DMS 273 (cell line): ENCODE measurements around the gene TECTA.

Experiments used
- DNase-seq: peaks from one replicate; lab custom pipeline; 2025; ENCODE audit not compliant: unreplicated experiment; lab: John Stamatoyannopoulos, UW

The TECTA gene

DNA sequence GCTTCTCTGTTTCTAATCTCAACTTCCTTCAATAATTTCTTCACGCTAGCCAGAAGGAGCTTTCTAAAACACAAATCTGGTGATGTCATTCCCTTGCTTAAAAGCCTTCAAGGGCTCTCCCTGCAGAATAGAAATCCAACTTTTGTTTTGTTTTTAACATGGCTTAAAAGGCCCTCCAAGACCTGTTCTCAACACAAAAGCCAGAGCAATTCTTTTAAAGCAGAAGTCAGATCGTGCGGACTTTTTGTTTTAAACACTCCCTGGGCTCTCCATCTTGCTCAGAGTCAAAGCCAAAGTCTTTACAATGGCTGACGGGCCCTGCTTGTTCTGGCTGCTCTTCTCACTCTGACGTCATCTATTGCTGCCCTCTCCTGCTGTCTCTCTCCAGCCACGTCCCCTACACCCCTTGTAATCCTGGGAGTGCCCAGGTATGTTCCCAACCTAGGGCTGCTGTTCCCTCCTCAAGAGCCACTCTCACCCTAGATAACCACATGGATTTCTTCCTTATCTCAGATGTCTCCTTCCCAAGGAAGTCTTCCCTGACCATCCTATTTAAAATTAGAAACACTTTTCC lies 22.5 kb downstream of the TECTA start:
- DNase-seq: no peak

- no peak for DNase-seq
Observed at GRCh38 chr11:121127809-121128208, 26.8 kb downstream of the TECTA start.

- DNase-seq: no peak
Observed at GRCh38 chr11:121129362-121130340, 28.6 kb downstream of the TECTA start.

DNA sequence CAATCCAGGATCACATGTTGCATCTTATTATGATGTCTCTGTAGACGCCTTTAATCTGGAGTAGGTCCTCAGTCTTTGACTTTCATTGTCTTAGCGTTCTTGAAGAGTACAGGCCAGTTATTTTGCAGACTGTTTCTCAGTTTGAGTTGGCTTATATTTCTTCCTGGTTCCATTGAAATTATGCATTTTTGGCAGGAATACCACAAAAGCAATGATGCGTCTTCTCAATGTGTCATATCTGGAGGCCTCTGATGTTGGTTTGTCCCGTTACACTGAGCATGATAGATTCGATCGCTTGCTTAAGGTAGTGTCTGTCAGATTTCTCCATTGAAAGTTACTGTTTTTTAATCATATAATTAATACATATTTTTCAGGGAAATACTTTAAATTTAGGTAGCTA lies 30.6 kb downstream of the TECTA start:
- DNase-seq: no peak

DNA sequence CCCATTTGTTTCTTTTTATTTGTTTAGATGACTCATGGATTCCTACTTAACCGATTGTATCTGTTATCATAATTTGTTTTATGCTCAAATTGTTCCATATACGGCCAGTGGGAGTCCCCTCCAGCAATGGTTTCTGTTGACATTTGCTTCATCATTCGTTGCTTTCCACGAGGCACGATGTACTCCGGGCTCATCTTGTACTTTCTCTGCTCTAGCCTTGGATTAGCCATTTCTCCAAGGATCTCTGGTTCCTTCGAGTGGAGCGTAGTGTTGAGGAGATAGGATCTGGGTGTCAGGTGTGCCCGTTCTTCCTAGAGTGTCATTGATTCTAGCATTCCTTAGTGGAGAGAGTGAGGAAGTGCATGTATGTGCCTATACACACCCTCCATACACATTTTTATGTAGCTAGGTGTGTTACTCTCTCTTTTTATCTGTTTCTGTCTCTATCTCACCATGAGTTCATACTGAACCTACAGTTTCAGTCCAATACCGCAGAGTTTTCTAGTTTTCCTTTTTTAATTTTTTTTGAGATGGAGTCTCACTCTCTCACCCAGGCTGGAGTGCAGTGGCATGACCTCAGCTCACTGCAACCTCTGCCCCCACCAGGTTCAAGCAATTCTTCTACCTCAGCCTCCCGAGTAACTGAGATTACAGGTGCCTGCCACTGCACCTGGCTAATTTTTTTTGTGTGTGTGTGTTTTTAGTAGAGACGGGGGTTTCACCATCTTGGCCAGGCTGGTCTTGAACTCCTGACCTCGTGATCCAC lies 31.4 kb downstream of the TECTA start:
- no peak for DNase-seq

- DNase-seq: peak; percentile 44
Observed at GRCh38 chr11:121134741-121135312, 33.8 kb downstream of the TECTA start.

GRCh38 chr11:121137005-121137404 lies 36.0 kb downstream of the TECTA start:
- no peak for DNase-seq

DNA sequence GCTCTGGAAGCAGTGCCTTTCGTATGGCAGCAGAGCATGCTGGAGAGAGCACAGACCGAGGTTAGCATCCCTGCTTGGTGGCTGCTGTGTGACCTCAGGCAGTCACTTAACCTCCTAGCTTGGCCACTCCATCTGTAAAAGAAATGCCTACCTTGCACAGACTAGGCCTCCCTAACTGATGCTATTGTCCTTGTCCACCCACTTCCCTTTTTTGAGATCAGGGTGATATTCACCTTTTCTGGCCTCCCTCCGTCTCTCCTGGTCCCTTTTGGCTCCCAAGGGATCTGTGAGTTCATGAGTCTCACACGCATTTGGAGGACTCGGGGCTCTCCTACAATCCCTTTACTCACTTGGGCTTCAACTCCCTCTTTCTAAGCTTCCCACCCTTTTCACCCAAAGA lies 37.2 kb downstream of the TECTA start:
- DNase-seq: no peak

DNA sequence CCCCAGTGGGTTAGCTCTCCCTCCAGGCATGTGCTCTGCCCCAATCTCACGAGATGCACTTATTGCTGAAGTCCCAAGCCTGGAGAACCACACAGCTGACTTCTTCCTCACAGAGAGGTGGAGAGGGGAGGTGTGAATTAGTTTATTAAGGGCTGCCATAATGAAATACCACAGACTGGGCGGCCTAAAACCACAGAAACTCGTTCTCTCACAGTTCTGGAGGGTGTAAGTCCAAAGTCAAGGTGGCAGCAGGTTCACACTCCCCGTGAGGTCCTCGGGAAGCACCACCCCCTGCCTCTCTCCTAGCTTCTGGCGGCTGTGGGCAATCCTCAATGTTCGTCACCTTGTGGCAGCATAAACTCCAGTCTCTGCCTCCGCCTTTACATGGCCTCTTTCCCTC lies 39.3 kb downstream of the TECTA start:
- DNase-seq: no peak

DNA sequence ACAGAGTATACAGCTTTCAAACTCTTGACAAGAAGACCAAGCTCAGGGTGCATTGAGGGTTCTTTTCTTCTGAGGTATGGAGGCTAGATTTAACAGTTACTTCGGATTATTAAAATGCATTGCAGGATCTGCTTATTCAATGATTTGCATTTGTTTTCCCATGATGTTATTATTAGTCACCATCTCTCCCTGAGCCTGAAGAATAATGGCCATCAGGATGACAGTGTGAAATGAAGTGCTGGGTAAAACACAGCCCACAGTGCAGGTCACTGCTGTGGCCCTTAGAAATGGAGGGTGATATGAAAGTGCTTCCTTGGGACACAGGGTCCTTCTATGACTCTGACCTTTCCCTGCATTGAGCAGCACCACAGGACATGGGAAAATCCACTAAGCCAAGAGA lies 40.0 kb downstream of the TECTA start:
- no peak for DNase-seq

DNA sequence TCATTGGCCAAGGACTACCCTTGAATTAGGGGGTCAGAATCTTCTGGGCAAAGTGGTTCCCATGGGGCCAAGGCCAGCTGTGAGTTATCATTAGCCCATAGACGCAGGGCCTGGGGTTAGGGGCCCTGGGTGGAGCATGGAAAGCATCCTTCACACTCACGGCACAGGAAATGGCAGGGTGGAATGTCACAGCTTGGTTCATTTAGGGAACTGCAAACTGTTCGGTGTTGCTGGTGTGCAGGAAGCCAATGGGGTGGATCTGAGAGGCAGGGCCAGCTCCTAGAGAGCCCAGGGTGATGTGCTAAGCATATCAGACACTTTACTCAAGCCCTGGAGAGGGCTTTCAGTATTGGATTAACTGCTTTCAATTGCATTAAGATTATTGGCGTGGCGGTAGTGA lies 42.9 kb downstream of the TECTA start:
- no peak for DNase-seq

GRCh38 chr11:121144723-121145122 lies 43.7 kb downstream of the TECTA start:
- no peak for DNase-seq

GRCh38 chr11:121145826-121146225 lies 44.8 kb downstream of the TECTA start:
- no peak for DNase-seq

DNA sequence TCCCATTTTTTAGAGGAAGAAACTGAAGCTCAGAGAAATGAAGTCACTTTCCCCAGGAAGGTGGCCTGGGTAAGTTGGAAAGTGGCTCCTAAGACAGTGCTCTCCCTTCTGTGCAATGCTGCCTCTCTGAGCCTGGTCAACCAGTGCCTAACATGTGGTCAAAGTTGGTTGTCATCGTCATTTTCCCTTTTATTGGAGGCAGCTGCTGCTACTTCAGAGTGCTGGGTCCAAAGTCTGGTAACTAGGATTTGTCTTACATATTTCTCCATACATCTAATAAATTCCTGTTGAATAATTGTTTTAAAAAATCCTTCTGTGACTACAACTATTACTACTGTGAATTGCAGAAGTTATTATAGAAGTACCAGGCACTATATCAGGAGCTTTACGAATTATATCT lies 48.1 kb downstream of the TECTA start:
- DNase-seq: no peak

DNA sequence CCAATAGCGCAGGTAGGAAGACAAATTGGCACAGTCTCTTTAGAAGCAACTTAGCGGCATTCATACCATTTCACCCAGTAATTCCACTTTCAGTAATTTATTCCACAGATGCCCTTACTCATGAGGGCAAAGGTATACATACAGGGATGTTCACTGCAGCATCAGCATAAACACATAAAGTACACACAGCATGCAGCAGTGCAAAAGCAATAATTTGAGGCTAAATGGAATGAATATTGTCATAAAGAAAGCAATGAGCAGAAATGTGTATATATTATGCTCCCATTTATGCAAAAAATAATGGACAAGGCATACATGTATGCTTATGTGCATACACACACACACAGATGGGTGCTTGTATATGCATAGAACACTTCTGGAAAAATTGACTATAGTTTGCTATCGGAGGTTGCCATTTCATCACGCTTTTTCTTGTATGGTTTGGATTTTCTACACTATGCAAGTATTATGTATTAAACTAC lies 50.2 kb downstream of the TECTA start:
- no peak for DNase-seq

DNA sequence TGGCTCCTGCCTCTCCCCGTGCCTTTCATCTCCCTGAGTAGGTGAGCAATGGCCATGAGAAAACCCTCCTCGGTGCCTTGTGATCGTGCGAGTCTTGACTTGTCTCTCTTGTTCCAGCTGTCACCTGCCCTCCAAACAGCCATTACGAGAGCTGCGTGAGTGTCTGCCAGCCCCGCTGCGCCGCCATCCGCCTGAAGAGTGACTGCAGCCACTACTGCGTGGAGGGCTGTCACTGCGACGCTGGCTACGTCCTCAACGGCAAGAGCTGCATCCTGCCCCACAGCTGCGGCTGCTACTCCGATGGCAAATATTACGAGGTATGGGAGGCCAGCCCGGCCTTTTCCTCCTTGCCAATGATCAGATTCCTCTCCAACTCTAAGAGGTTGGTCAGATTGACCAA lies 51.7 kb downstream of the TECTA start:
- DNase-seq: no peak

GRCh38 chr11:121153472-121153871 lies 52.4 kb downstream of the TECTA start:
- DNase-seq: peak; percentile 1

DNA sequence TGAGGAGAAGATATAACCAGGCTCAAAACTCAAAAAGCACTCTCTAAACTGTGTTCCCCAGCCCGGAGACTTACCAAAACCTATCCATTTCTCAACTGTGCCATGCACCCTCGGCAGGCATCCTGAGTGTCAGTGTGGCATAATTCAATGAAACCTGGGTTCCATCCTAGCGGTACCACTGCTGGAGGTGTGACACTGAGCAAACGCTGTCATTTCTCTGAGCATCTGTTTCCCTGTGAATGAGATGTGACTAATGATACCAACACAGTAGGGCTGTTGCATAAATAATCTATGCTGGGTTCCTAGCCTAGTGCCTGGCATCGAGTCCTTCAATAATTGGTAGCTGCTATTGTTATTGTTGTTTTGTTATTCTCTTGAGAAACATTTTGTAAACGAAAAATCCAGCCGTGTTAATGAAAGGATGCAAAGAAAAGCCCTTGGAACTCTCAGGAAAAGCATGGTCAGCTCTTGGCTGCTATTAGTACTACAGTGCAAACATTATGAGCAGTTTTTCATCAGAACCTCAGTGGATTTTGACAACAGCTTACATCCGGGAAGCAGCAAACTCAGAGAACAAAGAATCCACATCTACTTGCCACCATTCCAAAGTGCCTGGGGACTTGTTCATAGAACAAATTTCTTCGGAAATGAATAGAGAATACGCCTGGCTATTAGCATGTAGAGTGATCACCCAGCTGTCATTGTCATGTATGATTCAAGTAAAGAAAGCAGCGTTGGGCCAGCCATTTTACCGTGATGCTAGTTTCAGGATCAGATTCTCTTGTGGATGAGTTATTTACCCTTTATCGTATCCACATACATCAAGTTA lies 53.7 kb downstream of the TECTA start:
- no peak for DNase-seq

DNA sequence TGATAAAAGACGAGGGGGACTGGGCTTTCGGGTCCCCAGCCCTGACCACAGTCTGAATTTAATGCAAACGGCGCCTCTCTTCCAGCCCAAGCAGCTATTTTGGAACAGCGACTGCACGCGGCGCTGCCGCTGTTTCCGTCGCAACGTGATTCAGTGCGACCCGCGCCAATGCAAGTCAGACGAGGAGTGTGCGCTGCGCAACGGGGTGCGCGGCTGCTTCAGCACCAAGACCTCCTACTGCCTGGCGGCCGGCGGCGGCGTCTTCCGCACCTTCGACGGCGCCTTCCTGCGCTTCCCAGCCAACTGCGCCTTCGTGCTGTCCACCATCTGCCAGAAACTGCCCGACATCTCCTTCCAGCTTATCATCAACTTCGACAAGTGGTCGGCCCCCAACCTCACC lies 56.7 kb downstream of the TECTA start:
- no peak for DNase-seq

DNA sequence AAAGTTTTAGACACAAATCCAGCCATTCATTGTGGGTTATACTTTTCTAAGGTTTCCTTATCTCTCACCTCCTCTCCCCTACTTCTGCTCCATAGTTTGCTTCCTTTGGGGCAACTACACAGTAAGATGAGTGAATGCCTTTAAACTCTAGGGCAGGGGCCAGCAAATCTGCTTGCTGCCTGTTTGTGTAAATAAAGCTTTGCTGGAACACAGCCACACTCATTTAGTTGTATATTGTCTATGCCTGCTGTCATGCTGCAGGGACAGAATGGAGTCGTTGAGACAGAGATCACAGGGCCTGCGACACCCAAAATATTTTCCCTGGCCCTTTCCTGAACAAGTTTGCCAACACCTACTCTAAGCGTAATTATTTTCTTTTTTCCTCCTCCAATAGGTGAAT lies 58.7 kb downstream of the TECTA start:
- DNase-seq: no peak
